ENCODE results near the gene FAM25A. TPM values are rescaled to one million over a fixed set of nuclear protein-coding genes. Genes with fewer than 3 reads are reported as not detected.

The FAM25A gene
- total RNA-seq, 1 donor from 2014 or later = not detected

DNA sequence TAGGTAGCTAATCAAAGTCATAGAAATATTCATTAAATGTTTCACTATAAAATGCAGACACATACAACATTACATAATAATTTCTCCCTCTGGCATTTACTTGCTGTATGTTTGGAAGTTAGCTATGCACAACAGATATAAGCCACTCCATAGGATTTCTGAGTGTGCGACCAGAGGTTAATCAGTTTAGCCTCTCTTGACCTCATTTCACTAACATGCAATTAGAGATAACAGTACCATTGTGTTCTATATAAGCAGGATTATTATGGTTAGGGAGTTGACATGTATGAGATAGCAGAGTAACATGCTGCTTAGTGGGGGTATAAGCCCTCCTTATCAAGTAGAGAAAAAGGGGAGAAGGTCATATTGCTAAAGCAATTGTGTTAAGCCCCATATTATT, 48.2 kb downstream of the FAM25A start:
- Mint-ChIP-seq H3K36me3 (ENCODE audit: unreplicated experiment) (peaks cover 12% of the 10 kb centered on the region), H3K4me1 (ENCODE audit: low read depth, unreplicated experiment) (no peaks in the 10 kb centered on the region), H3K27ac (ENCODE audit: unreplicated experiment) (no peak overlapping the region), H3K4me3 (ENCODE audit: unreplicated experiment) (no peak overlapping the region), H3K27me3 (ENCODE audit: unreplicated experiment) (peaks cover 3% of the 10 kb centered on the region), H3K9me3 (ENCODE audit: unreplicated experiment) (no peaks in the 10 kb centered on the region)
- no peak for DNase-seq
- TF ChIP-seq CTCF (IDR thresholded peaks at IDR 0.05; ENCODE audit: partially characterized antibody, unreplicated experiment) = no peak

GRCh38 chr10:87072449-87072848, 52.4 kb downstream of the FAM25A start:
- Mint-ChIP-seq H3K9me3 (ENCODE audit: unreplicated experiment) (no peaks in the 10 kb centered on the region), H3K27ac (ENCODE audit: unreplicated experiment) (no peak overlapping the region), H3K4me1 (ENCODE audit: low read depth, unreplicated experiment) (no peaks in the 10 kb centered on the region), H3K27me3 (ENCODE audit: unreplicated experiment) (no peaks in the 10 kb centered on the region), H3K4me3 (ENCODE audit: unreplicated experiment) (no peak overlapping the region), H3K36me3 (ENCODE audit: unreplicated experiment) (peaks cover 3% of the 10 kb centered on the region)
- no peak for TF ChIP-seq CTCF (IDR thresholded peaks at IDR 0.05; ENCODE audit: partially characterized antibody, unreplicated experiment)
- DNase-seq = no peak

Other genes starting within 250 kb of the FAM25A start
- gene MMRN2, start 62.7 kb upstream of the FAM25A start, total RNA-seq (ENCODE audit: unreplicated experiment) = 5.4 TPM
- 431 TPM for gene SNCG, start 61.7 kb upstream of the FAM25A start, total RNA-seq (ENCODE audit: unreplicated experiment)
- not detected for gene ADIRF, start 51.8 kb upstream of the FAM25A start, total RNA-seq (ENCODE audit: unreplicated experiment)
- 73.1 TPM for gene GLUD1, start 74.5 kb downstream of the FAM25A start, total RNA-seq (ENCODE audit: unreplicated experiment)
- 17.0 TPM for gene SHLD2, start 74.9 kb downstream of the FAM25A start, total RNA-seq (ENCODE audit: unreplicated experiment)
- gene NUTM2A, start 205.2 kb downstream of the FAM25A start, total RNA-seq (ENCODE audit: unreplicated experiment) = 1.3 TPM

All from glutamatergic neuron (in vitro differentiated cells).